HepG2 (cell line): ENCODE measurements around the gene GPRIN2. TPM values are rescaled to one million over a fixed set of nuclear protein-coding genes. Genes with fewer than 3 reads are reported as not detected.

Experiments
- ATAC-seq: fragments of 200-7000 bp; cut with Tn5 transposase; 3 replicates; pipeline ENCODE4 v1.9.1; 2020; ENCODE audit warnings: mild to moderate bottlenecking, moderate library complexity
- Bru-seq: library from RNA; stranded (reverse); fragments of 400-500 nt; gene quantifications from one replicate; lab custom pipeline; 2021; lab: Mats Ljungman, UMichigan
- BruChase-seq, 2 experiments: library from RNA; stranded (reverse); fragments of 400-500 nt; gene quantifications; one replicate each; lab custom pipeline; 2021; lab: Mats Ljungman, UMichigan
- BruUV-seq: library from RNA; stranded (reverse); fragments of 400-500 nt; replicated peaks from 2 replicates; lab custom pipeline; 2021; lab: Mats Ljungman, UMichigan
- CTCF ChIA-PET: fragments of 300-600 bp; formaldehyde crosslinking; extraction: SDS; loops from one replicate; lab custom pipeline; 2021; ENCODE audit warnings: low total read pairs, inconsistent platforms, low intra/inter-chr PET ratio; lab: Yijun Ruan, JAX
- POLR2A ChIA-PET: fragments of 350-600 bp; sonication (Branson Sonifier 250); formaldehyde crosslinking; loops from one replicate; lab custom pipeline; 2020; ENCODE audit warnings: antibody characterized with exemption, inconsistent platforms; lab: Yijun Ruan, JAX
- DNase-seq: peaks from one replicate; pipeline ENCODE4 v3.0.0-alpha.2; 2015; ENCODE audit warnings: low spot score
- FAIRE-seq: peaks from 3 replicates; lab custom pipeline; 2011; peaks lifted over from hg19 to GRCh38; lab: Jason Lieb, UNC
- H2AFZ ChIP-seq: one replicate; pipeline ENCODE4 v1.6.1; 2011; ENCODE audit warnings: low read length, inconsistent platforms
- H3K27ac ChIP-seq: fragments of 300-600 bp; 3 replicates; pipeline ENCODE4 v1.8.0; 2011; ENCODE audit warnings: mixed run types, mild to moderate bottlenecking, mixed read lengths, low read length, inconsistent platforms; ENCODE audit not compliant: insufficient read depth; ENCODE audit errors: extremely low read length
- H3K27me3 ChIP-seq, 2 experiments: fragments of 200-600 bp in 1 of 2; 2 replicates in 1 of 2; 3 replicates in 1 of 2; pipeline versions ENCODE4 v1.6.0 to v1.8.0; 2011; ENCODE audit warnings: low read length in 2 of 2, mild to moderate bottlenecking in 2 of 2, moderate library complexity in 2 of 2, inconsistent platforms in 1 of 2; ENCODE audit not compliant: insufficient read depth in 2 of 2, control insufficient read depth in 1 of 2
- H3K36me3 ChIP-seq, 2 experiments: fragments of 200-600 bp in 1 of 2; replicated peaks in 1 of 2; 2 replicates in 1 of 2; 3 replicates in 1 of 2; pipeline versions ENCODE4 v1.5.1 to v1.8.0; 2011; ENCODE audit warnings: low read length in 2 of 2, inconsistent platforms in 1 of 2; ENCODE audit not compliant: insufficient read depth in 2 of 2, control insufficient read depth in 1 of 2
- H3K4me1 ChIP-seq: 2 replicates; pipeline ENCODE4 v1.5.1; 2012; ENCODE audit warnings: low read length, inconsistent platforms; ENCODE audit not compliant: insufficient read depth
- H3K4me2 ChIP-seq: 2 replicates; pipeline ENCODE4 v1.6.0; 2011; ENCODE audit warnings: low read depth, low read length, inconsistent platforms
- H3K4me3 ChIP-seq, 3 experiments: fragments of 200-600 bp in 1 of 3; sonication (generic), shearing (Covaris generic) in 1 of 3; replicated peaks in 1 of 3; 2 replicates each; pipeline ENCODE4 v1.5.1; 2011 to 2016; ENCODE audit warnings: low read length in 3 of 3, inconsistent platforms in 2 of 3, low read depth in 2 of 3, mild to moderate bottlenecking in 2 of 3, control low read depth in 1 of 3, mixed read lengths in 1 of 3; ENCODE audit not compliant: insufficient read depth in 1 of 3
- H3K79me2 ChIP-seq: one replicate; pipeline ENCODE4 v1.6.1; 2011; ENCODE audit warnings: low read length, inconsistent platforms; ENCODE audit not compliant: insufficient read depth
- H3K9ac ChIP-seq: 2 replicates; pipeline ENCODE4 v1.6.0; 2011; ENCODE audit warnings: mild to moderate bottlenecking, low read depth, low read length, inconsistent platforms; ENCODE audit not compliant: insufficient read depth
- H3K9me3 ChIP-seq: 2 replicates; pipeline ENCODE4 v1.5.1; 2012; ENCODE audit warnings: mild to moderate bottlenecking, low read length
- H4K20me1 ChIP-seq: 2 replicates; pipeline ENCODE4 v1.6.0; 2011; ENCODE audit warnings: inconsistent platforms, mild to moderate bottlenecking, low read length, moderate library complexity; ENCODE audit not compliant: insufficient read depth
- AGO1 ChIP-seq: fragments of 200-400 bp; formaldehyde crosslinking; IDR thresholded peaks from 2 replicates; pipeline ENCODE4 v1.6.1; 2017; ENCODE audit warnings: mild to moderate bottlenecking, low read depth, low read length, moderate library complexity; ENCODE audit not compliant: poor library complexity, severe bottlenecking
- PLRG1 ChIP-seq: fragments of 450-650 bp; conservative IDR thresholded peaks from 2 replicates; pipeline ENCODE4 v1.6.1; 2016
- ZFP62 ChIP-seq: sonication (generic); formaldehyde crosslinking; IDR thresholded peaks from 2 replicates; pipeline ENCODE4 v1.4.0; 2020; ENCODE audit warnings: missing genetic modification reagents
- ZNF251 ChIP-seq: sonication (generic); formaldehyde crosslinking; IDR thresholded peaks from 2 replicates; pipeline ENCODE4 v1.9.0; 2021; ENCODE audit warnings: mild to moderate bottlenecking, missing genetic modification reagents
- ZNF260 ChIP-seq: sonication (generic); formaldehyde crosslinking; IDR thresholded peaks from 2 replicates; pipeline ENCODE4 v1.4.0; 2020; ENCODE audit warnings: missing genetic modification reagents, low read depth, mild to moderate bottlenecking, borderline replicate concordance
- WGBS: methylation state at CpG from one replicate; pipeline ENCODE4 v1.1.6; 2017; ENCODE audit warnings: low lambda C conversion rate; 5-methylcytosine and 5-hydroxymethylcytosine counted together
- in situ Hi-C: cut with HindIII; loops from 2 replicates; pipeline ENCODE4 v1.10.0; 2017; ENCODE audit warnings: low pct_unique_long_range_greater_than_20kb; ENCODE audit not compliant: extremely low pct_ligation_motif_present
- intact Hi-C: fragments of 100-400 bp; cut with micrococcal nuclease; formaldehyde crosslinking; loops from one replicate; pipeline ENCODE4 v1.10.0; 2022; ENCODE audit not compliant: unreplicated experiment
- long read RNA-seq, 2 experiments: library from RNA in 1 of 2; library from polyadenylated mRNA in 1 of 2; stranded (forward) in 1 of 2; unstranded in 1 of 2; transcript quantifications; one replicate each; pipeline ENCODE4 v2.0.0, GENCODE V29; 2019 to 2022
- polyA minus RNA-seq, 3 experiments: library from RNA; depleted of rRNA, polyadenylated mRNA; stranded (reverse); fragments of >200 nt; gene quantifications; 2 replicates each; pipeline ENCODE4 v1.2.3, GENCODE V29; 2011; ENCODE audit warnings: low replicate concordance in 1 of 3
- polyA plus RNA-seq, 8 experiments: library from polyadenylated mRNA; depleted of rRNA in 3 of 8; stranded (reverse) in 7 of 8; unstranded in 1 of 8; fragments of >200 nt; fragmentation: Illumina TruSeq in 4 of 8; extraction: Trizol in 4 of 8; gene quantifications; 2 replicates each; pipeline versions ENCODE4 v1.2.1 to v1.2.3, GENCODE V29; 2011 to 2016; ENCODE audit warnings: low read depth in 4 of 8, missing spikeins in 1 of 8, mixed read lengths in 1 of 8; ENCODE audit not compliant: insufficient read depth in 1 of 8
- total RNA-seq, 5 experiments: library from RNA; depleted of rRNA; stranded (reverse); fragments of >200 nt; fragmentation: Illumina TruSeq; extraction: Trizol; gene quantifications; 2 replicates each; pipeline ENCODE4 v1.2.3, GENCODE V29; 2016; ENCODE audit warnings: low read depth in 1 of 5
- TF ChIP-seq, protein P1 (sequence below): sonication (generic); formaldehyde crosslinking; IDR thresholded peaks from 2 replicates; pipeline ENCODE4 v1.4.0; 2020; ENCODE audit warnings: low read depth, missing genetic modification reagents

The GPRIN2 gene
- not detected in 2 replicates for total RNA-seq (2016; rRNA removed; fragmentation: Illumina TruSeq; extraction: Trizol)
- not detected in 2 replicates for total RNA-seq (2016; cell fraction: cytosol; rRNA removed; fragmentation: Illumina TruSeq; extraction: Trizol; ENCODE audit: low read depth)
- not detected in 2 replicates for total RNA-seq (2016; cell fraction: insoluble cytoplasmic fraction; rRNA removed; fragmentation: Illumina TruSeq; extraction: Trizol)
- not detected in 2 replicates for total RNA-seq (2016; cell fraction: membrane; rRNA removed; fragmentation: Illumina TruSeq; extraction: Trizol)
- total RNA-seq (2016; cell fraction: nucleus; rRNA removed; fragmentation: Illumina TruSeq; extraction: Trizol): not detected in 2 replicates
- not detected in 2 replicates for polyA plus RNA-seq (2011; rRNA removed)
- not detected in 2 replicates for polyA plus RNA-seq (2011; cell fraction: cytosol; rRNA removed)
- polyA plus RNA-seq (2011; cell fraction: nucleus; rRNA removed): not detected in 2 replicates
- not detected in 2 replicates for polyA plus RNA-seq (2012)
- polyA plus RNA-seq (2016; cell fraction: cytosol; fragmentation: Illumina TruSeq; extraction: Trizol; ENCODE audit: low read depth): not detected in 2 replicates
- polyA plus RNA-seq (2016; cell fraction: insoluble cytoplasmic fraction; fragmentation: Illumina TruSeq; extraction: Trizol; ENCODE audit: low read depth): not detected in 2 replicates
- not detected in 2 replicates for polyA plus RNA-seq (2016; cell fraction: membrane; fragmentation: Illumina TruSeq; extraction: Trizol; ENCODE audit: low read depth)
- not detected in 2 replicates for polyA plus RNA-seq (2016; cell fraction: nucleus; fragmentation: Illumina TruSeq; extraction: Trizol; ENCODE audit: insufficient read depth, low read depth)
- not detected in 2 replicates for polyA minus RNA-seq (2011; rRNA and poly(A)+ RNA removed; ENCODE audit: low replicate concordance)
- polyA minus RNA-seq (2011; cell fraction: cytosol; rRNA and poly(A)+ RNA removed): not detected in 2 replicates
- polyA minus RNA-seq (2011; cell fraction: nucleus; rRNA and poly(A)+ RNA removed): not detected in 2 replicates
- Bru-seq, nascent RNA: not detected
- not detected for BruChase-seq, experiment 1, labeled RNA remaining after a 6-hour chase
- BruChase-seq, experiment 2, labeled RNA remaining after a 2-hour chase: percentile 10 among the genes with signal in this experiment
- long read RNA-seq, experiment 1: 0 reads
- long read RNA-seq, experiment 2: 0 reads

DNA sequence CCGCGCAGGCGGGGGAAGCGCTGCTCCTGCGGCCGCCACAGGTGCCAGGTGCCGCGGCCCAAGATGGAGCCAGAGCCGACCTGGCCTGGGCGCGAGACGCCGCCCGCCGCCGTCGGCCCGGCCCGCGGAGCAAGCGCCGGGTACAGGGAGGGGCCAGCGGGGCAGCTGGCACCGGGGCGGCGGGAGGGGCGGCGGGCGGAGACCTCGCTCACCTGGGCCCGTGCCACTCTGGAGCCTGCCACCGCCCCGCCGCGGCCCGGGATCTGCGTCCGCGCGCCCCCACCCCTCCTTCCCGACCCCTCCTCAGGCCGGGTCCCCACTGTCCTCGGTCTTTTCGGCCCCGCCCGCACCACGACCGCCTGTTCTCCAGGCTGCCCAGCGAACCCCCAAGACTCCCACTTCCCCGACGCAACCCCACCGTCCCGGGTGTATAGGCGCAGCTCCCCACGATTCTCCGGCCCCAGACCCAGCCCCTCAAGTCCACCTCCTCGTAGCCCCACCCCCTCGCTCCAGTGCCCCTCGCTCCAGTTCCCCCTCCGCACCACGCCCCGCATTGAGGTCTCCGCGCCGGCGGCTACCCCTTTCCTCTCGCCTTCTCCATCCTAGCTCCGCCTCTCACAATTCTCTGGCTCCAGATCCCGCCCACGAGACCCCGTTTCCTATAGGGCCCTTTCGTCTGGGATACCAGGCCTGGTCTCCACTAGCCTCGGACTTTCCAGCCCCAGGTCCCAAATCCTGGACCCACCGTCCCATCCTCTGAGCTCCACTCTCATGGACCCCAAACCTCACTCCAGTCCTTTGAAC is at the start of gene GPRIN2:
Gene GPRIN2, minus strand, starts transcription at position 144 of the 804 bp plus-strand sequence. CDS start 5,922 bp downstream, outside the sequence.
- ATAC-seq (no peak), FAIRE-seq (no peak), DNase-seq (no peak)
- H3K27ac ChIP-seq: no peak within 1 kb of the TSS
- H3K4me1 ChIP-seq: peaks cover 14% of the 10 kb centered on the region
- ChIA-PET POLR2A (no interaction called here), CTCF (no interaction called here)
- 67% methylated on average over 66 of the region's 74 CpGs for WGBS
- no peak within 1 kb of the TSS for H2AFZ ChIP-seq
- H3K4me3 ChIP-seq: no peak within 1 kb of the TSS
- H3K9ac ChIP-seq: no peak within 1 kb of the TSS
- peaks cover 11 to 56% of the 10 kb centered on the region in 2 experiments; a peak in 4 of 5 replicates for H3K27me3 ChIP-seq
- intact Hi-C loops: no loop called here
- H3K79me2 ChIP-seq: no peaks in the 10 kb centered on the region
- no peaks in the 10 kb centered on the region; the same call in 1 of the 2 replicates for H4K20me1 ChIP-seq
- no peaks in the 10 kb centered on the region for H3K36me3 ChIP-seq
- BruUV-seq: no TSS peak
- H3K4me2 ChIP-seq: no peak within 1 kb of the TSS
- H3K9me3 ChIP-seq: no peaks in the 10 kb centered on the region
- in situ Hi-C loops: no loop called here
- TF ChIP-seq AGO1 (no peak), ZFP62 (CRISPR knock-in tag) (no peak), PLRG1 (no peak), ZNF251 (CRISPR knock-in tag) (no peak), ZNF260 (CRISPR knock-in tag) (no peak)
- TF ChIP-seq, protein P1, sequence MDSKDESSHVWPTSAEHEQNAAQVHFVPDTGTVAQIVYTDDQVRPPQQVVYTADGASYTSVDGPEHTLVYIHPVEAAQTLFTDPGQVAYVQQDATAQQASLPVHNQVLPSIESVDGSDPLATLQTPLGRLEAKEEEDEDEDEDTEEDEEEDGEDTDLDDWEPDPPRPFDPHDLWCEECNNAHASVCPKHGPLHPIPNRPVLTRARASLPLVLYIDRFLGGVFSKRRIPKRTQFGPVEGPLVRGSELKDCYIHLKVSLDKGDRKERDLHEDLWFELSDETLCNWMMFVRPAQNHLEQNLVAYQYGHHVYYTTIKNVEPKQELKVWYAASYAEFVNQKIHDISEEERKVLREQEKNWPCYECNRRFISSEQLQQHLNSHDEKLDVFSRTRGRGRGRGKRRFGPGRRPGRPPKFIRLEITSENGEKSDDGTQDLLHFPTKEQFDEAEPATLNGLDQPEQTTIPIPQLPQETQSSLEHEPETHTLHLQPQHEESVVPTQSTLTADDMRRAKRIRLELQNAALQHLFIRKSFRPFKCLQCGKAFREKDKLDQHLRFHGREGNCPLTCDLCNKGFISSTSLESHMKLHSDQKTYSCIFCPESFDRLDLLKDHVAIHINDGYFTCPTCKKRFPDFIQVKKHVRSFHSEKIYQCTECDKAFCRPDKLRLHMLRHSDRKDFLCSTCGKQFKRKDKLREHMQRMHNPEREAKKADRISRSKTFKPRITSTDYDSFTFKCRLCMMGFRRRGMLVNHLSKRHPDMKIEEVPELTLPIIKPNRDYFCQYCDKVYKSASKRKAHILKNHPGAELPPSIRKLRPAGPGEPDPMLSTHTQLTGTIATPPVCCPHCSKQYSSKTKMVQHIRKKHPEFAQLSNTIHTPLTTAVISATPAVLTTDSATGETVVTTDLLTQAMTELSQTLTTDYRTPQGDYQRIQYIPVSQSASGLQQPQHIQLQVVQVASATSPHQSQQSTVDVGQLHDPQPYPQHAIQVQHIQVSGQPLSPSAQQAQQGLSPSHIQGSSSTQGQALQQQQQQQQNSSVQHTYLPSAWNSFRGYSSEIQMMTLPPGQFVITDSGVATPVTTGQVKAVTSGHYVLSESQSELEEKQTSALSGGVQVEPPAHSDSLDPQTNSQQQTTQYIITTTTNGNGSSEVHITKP (CRISPR knock-in tag): no peak
